GM18505 (cell line): Measurements from ENCODE around the gene RAPGEF4.

ENCODE experiments used
- ATAC-seq: cut with Tn5 transposase; IDR thresholded peaks from one replicate; pipeline ENCODE4 v1.9.1; 2021; ENCODE audit not compliant: unreplicated experiment
- POLR2A ChIP-seq: IDR thresholded peaks from 4 replicates; pipeline ENCODE4 v1.6.1; 2011; ENCODE audit warnings: borderline replicate concordance; ENCODE audit not compliant: insufficient read depth, insufficient read length; ENCODE audit errors: extremely low read depth

Gene RAPGEF4

GRCh38 chr2:172735582-172736423 lies at the start of gene RAPGEF4:
Gene RAPGEF4 (plus strand): TSS chr2:172735845. CDS start chr2:172735984, 139 bp downstream.
- no peak for TF ChIP-seq POLR2A
- ATAC-seq: no peak

- no peak for ATAC-seq
- TF ChIP-seq POLR2A: no peak
These were observed 42.6 kb upstream of the RAPGEF4 start for GRCh38 chr2:172693037-172693436.

GRCh38 chr2:172693529-172694455 lies 41.9 kb upstream of the RAPGEF4 start:
- no peak for ATAC-seq
- TF ChIP-seq POLR2A: no peak

- no peak for TF ChIP-seq POLR2A
- ATAC-seq: no peak
These were observed 38.3 kb upstream of the RAPGEF4 start for GRCh38 chr2:172697296-172697695.

- no peak for TF ChIP-seq POLR2A
- peak; percentile 84 for ATAC-seq
These were observed 37.4 kb upstream of the RAPGEF4 start for GRCh38 chr2:172698041-172698863.

GRCh38 chr2:172701250-172701649 lies 34.4 kb upstream of the RAPGEF4 start:
- ATAC-seq: no peak
- TF ChIP-seq POLR2A: no peak

- no peak for TF ChIP-seq POLR2A
- ATAC-seq: no peak
These were observed 33.2 kb upstream of the RAPGEF4 start for GRCh38 chr2:172702451-172702850.

- ATAC-seq: no peak
- TF ChIP-seq POLR2A: no peak
These were observed 31.3 kb upstream of the RAPGEF4 start for GRCh38 chr2:172704072-172704936.

- no peak for TF ChIP-seq POLR2A
- ATAC-seq: no peak
These were observed 30.3 kb upstream of the RAPGEF4 start for GRCh38 chr2:172705352-172705751.

- no peak for TF ChIP-seq POLR2A
- no peak for ATAC-seq
These were observed 27.4 kb upstream of the RAPGEF4 start for GRCh38 chr2:172708247-172708646.

- no peak for TF ChIP-seq POLR2A
- ATAC-seq: no peak
These were observed 25.9 kb upstream of the RAPGEF4 start for GRCh38 chr2:172709566-172710291.
